GM21447 (cell line): ENCODE data around the gene S100A3.
"Not testable (repeated sequence)": the region's sequence is repeated elsewhere in the genome, so short reads cannot be mapped to it uniquely, and the experiment has no call there.

Experiments
- ATAC-seq: cut with Tn5 transposase; IDR thresholded peaks from one replicate; pipeline ENCODE4 v1.9.1; 2021; ENCODE audit not compliant: unreplicated experiment

S100A3 gene

DNA sequence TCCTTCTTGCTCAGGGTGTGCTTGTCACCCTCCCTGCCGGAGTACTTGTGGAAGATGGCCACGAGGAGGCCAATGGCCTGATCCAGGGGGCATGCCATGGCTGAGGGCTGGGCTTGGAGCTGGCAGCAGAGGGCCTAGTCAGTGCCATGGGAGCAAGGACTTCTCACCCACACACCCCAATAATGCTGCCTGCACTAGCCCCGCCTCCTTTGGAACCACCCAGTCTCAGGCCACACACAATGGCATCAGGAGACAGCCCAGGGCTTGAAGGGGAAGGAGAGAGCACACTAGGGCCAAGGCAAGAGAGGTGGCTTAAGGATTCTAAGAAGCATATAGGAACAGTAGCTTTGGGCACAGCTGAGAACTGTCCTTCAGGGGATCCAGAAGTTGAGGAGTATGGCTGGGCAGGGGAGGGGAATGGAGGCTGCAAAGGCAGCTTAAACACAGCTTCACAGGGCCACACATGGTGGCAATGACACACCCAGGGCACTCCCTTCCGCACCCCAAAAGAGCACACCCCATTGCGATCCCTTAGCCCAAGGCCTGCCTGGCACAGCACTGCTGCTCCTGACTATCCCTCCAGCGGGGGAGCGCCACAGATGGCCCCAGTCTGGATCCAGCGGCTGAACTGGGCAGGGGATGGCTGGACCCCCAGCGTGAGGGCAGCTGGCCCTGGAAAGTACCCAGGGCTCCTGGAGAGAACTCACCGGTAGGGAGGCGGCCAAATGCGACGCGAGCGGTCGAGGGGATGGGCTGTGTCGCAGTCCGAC is 13.6 kb downstream of the S100A3 start, which contains the start of gene S100A6:
TSS of gene S100A6 (minus strand) at position 750 of the 770 bp plus-strand sequence. CDS start at position 98, 652 bp downstream.
- peak; percentile 22 for ATAC-seq

DNA sequence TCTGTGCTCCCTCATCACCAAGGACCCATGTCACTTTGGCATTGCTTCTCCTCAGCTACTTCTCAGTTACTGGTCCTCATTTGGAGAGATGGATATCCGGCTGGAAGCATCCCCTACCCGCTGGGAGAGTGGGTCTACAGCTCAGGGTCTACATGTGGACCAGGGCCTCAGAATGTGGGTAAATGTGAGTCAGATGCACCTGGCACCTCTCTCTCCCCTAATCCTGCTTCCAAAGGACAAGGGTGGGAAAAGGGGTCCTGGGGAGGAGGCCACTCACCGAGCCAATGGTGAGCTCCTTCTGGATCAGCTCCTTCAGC is 14.2 kb downstream of the S100A3 start:
- no peak for ATAC-seq

DNA sequence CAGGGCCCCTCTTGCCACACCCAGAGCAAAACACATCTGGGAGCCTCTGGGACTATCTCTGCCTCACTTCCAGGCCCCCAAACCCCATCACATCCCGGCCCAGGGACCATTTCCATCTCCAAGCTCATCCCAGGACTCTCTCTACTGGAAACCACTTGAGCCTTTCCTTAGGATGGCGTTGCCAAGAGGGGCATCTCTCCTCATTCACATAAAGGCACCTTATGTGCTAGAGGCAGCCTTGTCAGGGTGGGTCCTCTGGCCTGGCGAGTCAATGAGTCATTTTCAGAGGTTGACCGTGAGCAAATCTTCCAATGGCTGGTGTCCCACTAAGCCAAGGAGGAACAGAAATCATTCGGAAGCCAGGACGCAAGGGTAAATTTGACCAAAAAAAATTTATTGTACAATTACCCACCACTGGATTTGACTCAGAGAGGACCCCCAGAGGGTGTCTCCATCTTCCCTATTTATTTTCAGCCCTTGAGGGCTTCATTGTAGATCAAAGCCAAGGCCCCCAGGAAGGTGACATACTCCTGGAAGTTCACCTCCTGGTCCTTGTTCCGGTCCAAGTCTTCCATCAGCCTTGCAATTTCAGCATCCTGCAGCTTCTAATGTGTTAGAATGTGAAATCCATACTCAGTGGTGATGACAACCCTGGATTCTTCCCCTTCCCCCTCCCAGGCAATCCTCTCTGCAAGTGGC is 14.7 kb downstream of the S100A3 start:
- ATAC-seq: no peak

DNA sequence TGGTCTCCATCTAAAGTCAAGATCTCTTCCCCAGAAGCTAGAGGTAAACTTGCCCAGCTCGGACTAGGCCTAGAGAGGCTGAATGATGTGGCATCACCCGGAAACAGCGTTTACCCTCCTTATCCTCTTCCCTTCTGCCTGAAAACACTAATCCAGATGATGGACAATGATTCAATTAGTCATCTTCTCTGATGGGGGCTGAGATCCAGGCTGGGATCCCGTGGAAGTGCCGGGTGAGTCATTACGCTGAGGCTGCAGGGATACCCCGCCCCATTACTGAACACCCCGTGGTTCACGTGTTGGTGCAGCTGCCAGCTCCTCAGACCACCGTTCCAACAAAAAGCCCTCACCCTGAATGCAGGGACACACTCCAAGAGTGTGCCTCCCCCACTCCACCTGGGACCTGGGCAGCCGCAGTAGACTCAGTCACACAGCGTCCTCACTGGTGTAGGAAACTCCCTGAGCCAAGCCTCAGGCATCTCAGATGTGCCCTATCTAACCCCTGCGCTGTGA is 15.3 kb downstream of the S100A3 start:
- no peak for ATAC-seq

DNA sequence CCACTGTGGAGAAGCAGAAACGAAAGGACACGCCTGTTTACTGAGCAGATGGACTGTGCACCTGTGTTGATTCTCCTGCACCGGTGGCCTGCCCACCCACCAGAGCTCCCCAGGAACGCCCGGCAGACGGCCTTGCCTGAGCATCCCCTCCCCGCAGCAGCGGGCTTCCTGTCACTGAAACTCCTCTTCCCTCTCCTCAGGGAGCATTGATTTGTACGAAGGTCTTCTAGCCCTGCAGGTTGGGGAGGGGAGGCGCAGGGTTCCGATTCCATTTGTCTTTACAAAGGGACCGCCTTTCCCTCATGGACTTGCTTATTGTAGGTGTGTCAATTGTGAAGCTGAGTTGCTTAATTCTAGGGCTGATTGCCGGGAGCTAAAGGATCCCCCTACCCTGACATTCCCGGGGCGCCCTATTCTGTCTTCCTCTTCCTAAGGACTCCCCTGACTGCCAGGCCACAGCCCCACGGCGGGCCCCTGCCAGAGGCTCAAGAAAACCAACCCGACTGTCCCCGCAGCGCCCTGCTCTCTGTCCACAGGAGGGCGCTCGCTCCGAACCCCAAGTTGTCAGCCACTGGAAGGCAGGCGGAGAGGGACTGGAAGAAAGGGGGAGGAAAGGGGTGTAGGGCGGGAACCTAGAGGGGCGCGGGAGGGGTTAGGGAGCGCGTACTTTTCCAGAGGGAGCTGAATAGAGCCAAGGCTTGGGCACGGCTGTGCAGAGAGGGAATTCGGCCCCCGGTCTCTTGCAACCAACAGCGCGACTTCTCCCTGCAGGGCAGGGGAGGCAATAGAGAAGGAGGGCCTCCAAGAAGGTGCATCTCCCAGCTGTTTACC is 16.1 kb downstream of the S100A3 start:
- no peak for ATAC-seq

DNA sequence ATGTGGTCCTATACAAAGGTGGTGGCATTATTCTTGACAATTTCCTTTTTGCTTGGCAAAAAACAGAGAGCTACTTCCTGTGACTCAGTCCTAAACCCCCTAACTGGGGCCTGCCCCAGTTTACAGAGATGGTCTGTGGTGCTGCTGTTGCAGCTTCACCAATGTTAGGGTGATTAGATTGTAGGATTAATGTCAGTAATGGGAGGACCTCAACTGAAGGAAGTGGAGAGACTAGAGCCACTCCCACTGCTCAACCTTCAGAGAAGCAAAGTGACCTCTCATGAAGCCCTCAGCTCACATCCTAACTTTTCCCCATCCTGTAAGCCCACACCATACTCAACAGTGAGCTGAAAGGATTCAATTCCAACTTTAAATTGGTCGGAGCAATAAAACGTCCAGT is 16.9 kb downstream of the S100A3 start:
- ATAC-seq: no peak

DNA sequence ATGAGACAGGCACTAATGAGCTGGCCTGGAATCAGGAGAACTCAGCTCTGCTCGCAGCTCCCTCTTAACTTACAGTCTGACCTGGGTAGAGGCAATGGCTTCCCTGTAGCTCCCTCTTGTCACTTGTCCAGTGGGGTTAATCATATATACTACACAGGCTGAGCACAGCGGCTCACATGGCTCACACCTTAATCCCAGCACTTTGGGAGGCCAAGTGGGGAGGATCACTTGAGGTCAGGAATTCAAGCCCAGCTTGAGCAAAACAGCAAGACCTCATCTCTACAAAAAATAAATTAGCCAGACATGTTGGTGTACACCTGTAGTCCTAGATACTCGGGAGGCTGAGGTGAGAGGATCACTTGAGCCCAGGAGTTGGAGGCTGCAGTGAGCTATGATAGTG is 17.4 kb downstream of the S100A3 start:
- ATAC-seq: no peak

DNA sequence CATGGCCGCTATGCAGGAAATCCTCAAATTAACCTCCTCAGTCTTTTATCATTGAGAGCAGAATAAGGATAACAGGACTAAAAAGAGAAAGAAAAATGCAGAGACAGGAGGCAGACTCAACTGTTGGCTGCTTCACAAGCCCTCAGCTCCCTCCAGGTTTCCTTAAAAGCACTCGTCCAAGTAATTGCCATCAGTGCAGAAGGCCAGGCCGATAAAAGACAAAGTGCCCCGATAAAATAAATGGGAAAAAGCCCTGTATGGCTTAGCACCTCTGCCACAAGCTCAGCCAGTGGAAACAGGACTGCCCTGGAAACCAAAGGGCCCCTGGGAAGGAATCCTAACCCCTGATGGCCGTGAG is 21.4 kb downstream of the S100A3 start:
- no peak for ATAC-seq

DNA sequence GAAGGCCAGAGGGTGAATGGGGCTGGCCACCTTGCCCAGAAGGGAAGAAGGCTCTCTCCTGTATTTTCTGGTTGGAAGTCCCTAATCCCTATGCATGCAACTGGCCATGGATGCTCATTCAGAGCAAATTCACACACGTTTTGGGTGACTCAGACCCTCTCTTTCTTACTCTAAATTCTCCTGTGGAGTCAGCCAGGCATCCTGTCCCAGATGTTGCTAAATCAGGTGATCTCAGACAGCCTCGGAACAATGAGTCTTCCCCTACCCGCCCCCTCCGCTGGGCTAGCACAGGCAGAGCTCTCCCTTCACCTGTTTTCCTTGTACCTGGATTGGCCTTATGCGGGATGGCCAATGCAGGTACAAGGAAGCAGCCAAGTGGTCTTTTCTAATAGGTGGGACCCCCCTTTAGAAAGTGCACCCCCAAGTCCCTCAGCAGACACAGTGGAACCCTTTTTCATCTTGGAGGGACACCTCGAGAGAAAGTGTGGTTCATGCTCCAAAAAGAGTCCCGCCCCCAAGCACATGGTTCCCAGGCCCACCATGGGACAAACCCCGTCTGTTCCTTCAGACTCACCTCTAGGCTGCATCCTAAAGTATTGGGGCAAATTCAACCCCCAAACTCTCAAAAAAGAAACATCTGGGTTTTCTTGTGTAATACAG is 21.9 kb downstream of the S100A3 start:
- ATAC-seq: no peak

DNA sequence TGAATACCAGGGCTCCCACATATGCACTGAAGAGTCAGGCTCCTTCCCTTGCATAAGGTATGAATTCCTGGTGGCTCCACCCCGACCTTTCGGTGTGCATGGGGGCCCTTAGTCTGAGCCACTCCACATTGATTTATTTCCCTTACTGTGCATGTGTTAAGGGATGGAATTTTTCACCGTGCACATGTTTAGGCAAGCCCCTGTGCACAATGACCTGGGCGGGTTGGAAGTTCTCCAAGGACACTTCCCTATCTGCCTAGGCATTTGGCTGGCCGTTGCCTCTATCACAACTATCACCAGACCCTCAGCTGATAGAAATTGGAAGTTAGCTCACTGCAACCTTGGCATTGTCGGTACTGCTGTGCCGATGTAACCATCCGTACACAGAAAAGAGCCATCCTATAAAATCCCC is 22.9 kb downstream of the S100A3 start:
- ATAC-seq: no peak

DNA sequence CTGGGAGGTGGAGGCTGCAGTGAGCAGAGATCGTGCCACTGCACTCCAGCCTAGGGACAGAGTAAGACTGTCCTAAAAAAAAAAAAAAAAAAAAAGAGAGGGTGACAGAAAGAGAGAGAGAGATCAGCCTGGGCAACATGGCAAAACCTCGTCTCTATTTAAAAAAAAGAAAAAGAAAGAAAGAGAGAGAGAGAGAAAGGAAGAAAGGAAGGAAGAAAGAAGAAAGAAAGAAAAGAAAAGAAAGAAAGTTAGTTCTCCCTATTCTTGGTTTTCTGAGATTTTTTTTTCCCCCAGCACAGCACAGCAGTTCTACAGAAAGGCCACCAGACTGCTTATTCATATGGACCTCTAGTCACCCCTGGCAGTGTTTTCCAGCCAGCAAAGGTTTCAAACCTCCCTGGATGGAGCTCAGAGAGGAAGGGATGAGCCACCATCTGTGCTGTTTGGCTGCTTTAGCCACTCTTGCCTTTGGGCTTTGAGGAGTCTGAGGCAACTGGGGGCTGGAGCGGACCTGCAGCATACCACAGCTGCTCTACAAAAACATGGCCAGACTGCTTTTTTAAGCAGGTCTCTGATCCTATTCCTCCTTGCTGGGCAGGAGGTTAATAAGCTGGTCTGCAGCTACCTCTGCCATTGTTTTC is 23.9 kb downstream of the S100A3 start:
- ATAC-seq: no peak

DNA sequence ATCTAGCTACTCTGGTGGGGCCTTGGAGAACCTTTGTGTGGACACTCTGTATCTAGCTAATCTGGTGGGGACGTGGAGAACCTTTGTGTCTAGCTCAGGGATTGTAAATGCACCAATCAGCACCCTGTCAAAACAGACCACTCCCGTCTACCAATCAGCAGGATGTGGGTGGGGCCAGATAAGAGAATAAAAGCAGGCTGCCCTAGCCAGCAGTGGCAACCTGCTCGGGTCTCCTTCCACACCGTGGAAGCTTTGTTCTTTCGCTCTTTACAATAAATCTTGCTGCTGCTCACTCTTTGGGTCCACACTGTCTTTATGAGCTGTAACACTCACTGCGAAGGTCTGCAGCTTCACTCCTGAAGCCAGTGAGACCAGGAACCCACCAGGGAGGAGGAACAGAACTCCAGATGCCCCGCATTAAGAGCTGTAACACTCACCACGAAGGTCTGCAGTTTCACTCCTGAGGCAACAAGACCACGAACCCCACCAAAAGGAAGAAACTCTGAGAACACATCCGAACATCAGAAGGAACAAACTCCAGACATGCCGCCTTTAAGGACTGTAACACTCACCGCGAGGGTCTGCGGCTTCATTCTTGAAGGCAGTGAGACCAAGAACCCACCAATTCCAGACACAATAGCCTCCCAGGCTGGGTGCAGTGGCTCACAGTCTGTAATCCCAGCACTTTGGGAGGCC is 26.6 kb downstream of the S100A3 start:
- not testable (repeated sequence) for ATAC-seq

DNA sequence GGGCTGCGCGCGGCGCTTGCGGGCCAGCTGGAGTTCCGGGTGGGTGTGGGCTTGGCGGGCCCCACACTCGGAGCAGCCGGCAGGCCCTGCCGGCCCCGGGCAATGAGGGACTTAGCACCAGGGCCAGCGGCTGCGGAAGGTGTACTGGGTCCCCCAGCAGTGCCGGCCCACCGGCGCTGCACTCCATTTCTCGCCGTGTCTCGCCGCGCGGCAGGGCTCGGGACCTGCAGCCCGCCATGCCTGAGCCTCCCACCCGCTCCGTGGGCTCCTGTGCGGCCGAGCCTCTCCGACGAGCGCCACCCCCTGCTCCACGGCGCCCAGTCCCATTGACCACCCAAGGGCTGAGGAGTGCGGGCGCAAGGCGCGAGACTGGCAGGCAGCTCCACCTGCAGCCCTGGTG is 27.2 kb downstream of the S100A3 start:
- ATAC-seq: not testable (repeated sequence)

DNA sequence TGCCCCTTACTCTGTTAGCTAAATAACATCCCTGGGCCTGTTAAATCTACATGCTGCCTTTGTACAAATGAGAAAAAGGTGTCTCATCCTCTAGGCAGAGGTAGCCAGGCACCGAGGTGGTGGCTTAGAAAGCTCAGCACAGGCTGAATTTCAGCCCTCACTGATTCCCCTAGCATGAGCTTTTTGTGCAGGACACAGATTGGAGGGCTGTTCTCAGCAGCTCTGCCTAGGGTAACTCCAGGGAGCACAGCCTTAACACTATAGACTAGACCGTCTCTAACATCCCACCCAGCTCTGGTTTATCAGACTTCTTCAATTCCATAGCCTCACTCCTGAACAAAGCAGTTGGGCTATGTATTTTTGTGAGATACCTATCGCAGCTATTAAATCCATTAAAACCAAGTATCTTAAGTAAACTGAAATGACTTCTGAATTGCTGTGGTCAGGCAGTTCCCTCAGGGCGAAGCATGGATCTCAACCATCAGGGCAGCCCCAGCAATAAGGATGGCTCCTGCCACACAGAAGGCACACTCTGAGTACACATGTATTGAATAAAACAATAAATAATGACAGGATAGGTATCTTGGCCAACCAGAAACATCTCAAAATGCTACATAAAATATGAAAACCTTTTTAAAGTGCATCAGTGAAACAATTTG is 28.1 kb downstream of the S100A3 start:
- ATAC-seq: no peak

DNA sequence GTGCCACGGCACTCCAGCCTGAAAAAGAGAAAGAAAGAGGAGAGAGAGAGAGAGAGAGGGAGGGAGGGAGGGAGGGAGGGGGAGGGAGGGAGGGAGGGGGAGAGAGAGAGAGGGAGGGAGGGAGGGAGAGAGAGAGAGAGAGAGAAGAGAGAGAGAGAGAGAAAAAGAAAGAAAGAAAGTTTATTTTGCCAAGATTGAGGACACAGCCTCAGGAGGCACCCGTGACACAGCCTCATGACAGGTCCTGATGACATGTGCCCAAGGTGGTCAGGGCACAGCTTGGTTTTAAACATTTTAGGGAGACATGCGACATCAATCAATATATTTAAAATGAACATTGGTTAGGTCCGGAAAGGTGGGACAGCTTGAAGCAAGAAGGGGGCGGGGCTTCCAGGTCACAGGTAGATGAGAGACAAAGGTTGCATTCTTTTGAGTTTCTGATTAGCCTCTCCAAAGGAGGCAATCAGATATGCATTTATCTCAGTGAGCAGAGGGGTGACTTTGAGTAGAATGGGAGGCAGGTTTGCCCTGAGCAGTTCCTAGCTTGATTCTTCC is 28.8 kb downstream of the S100A3 start:
- ATAC-seq: not testable (repeated sequence)

DNA sequence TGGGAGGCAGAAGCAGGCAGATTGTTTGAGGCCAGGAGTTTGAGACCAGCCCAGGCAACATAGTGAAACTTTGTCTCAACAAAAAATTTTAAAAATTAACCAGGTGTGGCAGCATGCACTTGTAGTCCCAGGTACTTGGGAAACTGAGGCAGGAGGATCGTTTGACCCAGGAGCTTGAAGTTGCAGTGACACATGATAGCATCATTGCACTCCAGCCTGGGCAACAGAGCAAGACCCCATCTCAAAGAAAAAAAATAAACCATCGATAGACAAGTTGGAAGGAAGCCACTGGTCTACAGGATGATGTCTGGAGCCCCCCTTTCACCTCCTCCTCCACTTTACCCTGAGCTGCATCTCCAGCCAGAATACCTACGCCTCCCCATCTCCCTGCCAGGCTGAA is 29.8 kb downstream of the S100A3 start:
- no peak for ATAC-seq

DNA sequence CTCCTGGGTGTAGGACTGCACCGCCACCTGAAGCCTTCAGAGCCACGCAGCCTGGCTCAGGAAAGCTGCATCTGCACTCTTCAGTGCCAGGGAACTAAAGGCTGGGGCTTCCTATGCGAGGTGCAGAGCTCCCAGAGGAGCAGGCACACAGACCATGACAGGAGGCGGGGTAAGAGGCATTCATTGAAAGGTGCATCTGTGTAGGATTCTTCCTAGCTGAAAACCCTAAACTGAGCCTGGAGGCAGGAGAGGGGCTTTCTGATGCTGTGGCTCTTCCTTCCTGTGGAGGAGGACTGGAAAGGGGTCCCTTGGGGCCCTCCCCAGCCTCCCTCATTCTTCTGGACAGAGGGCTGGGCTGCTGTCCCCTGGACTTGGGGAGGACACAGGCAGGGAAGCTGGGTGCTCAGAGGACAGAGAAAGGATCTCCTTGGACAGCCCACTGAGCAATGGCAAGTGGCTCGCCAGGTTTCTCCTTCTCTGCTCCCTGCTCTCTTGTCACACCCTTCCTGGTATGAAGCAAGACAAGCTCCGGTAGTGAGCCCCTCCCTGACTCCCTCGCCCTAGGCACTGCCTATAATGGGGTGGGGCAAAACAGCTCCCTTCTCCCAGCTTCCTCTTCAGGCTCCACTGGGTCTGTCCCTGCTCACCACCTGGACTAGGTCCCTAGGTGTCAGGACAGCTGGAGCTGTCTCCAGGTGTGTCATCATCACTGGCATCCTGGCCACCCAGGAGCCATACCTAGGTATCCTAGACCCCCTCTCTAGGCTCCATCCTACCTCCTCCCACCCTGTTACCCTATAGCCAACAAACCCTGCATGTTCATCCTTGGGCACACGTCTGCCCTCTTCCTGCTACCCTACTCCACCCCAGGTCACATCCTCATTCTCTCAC is 33.3 kb downstream of the S100A3 start:
- ATAC-seq: no peak

DNA sequence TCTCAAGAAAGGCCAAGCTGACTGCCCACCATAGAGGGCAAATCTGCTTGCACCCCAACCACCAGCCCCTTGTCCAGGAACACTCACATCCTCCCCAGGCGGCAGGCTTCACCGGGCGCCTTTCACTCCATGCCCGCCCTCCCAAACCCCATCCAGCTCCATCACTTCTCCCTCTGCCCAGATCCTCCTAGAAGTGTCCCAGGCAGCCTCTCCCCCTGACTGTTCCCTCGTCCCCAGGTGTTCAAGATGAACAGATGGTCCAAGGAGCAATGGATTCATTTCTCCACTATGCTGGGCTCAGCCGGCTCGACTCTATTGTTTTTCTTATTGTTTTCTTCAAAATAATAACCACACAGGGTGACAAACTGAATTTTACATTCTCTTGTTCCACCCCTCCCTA is 35.4 kb downstream of the S100A3 start:
- no peak for ATAC-seq
